Fibroblast of lung (primary cell): ENCODE results near the gene SUSD6.

Source experiments
- CTCF ChIP-seq, 2 donors: IDR thresholded peaks in 1 of 2; conservative IDR thresholded peaks in 1 of 2; 1 replicate in 1 of 2; 2 replicates in 1 of 2; pipeline ENCODE4 v1.5.1; 2011 to 2012; ENCODE audit warnings: low read length in 2 of 2, control low read depth in 1 of 2, inconsistent platforms in 1 of 2, low read depth in 1 of 2, mild to moderate bottlenecking in 1 of 2
- EZH2 ChIP-seq: IDR thresholded peaks from 2 replicates; pipeline ENCODE4 v1.5.1; 2012; ENCODE audit warnings: low read length, control low read depth, mild to moderate bottlenecking; ENCODE audit errors: missing control alignments

DNA sequence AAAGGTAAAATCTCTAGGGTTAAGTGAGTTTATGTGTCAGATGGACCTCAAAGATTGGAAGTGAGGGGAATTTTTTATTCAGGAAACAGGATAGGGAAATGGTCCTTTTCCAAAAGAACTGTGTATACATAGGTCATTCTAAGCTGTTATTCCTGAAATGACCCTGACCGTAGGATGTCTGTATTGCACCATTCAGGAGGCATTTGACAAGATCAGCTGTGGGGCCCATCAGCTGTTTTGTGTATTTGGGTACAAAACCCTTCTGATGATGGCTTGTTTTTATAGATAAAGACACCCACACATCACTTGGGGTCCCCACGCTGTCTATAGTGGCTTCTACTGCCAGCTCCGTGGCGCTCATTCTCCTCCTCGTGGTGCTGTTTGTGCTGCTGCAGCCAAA, 92.9 kb downstream of the SUSD6 start:
- TF ChIP-seq CTCF (conservative IDR thresholded peaks at IDR 0.05 in 1 of 2, IDR thresholded peaks at IDR 0.05 in 1 of 2; ENCODE audit: low read depth in 1 of 2, low read length in 2 of 2): no peak
- TF ChIP-seq EZH2: no peak
